GM21367 (cell line): Measurements from ENCODE around the gene PTGDR.

ENCODE experiments used
- ATAC-seq: cut with Tn5 transposase; IDR thresholded peaks from one replicate; pipeline ENCODE4 v1.9.1; 2021; ENCODE audit not compliant: unreplicated experiment

PTGDR gene

DNA sequence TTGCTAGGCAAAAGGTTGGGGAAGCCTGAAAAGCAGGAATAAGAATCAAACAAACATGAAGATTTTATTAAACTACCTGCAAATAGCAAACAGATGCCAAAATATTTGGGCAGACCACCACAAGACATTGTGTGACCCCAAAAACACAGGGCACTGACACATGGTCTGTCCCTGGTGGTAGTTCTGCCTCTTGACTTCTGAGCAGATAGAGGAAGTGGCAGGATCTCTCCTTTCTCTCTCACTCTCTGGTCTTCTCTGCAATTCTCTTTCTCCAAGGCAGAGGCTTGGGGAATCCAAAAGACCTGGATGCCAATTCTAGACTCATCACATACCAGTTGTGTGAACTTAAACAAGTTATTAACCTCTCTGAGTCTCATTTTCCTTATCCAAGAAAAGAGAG lies 4.3 kb upstream of the PTGDR start:
- no peak for ATAC-seq

DNA sequence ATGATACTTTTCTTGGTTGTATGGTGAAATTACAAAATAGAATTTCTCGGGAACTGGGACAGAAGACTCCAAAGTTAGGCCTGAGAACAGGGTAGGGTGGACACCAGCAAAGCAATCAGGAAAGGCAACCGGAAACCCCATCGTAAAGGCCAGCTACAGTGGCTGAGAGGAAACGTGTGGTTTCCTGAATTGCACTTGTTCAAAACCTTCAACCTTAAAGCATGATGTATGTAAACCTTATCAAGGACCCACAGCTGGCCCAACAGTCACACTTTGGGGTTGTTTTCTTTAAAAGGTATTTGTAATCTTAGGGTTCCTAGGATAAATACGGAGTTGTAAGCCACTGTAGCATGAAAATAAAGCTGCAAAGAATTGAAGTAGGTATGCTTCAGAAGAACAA lies 2.2 kb upstream of the PTGDR start:
- no peak for ATAC-seq

GRCh38 chr14:52266179-52266578 lies 1.3 kb upstream of the PTGDR start:
- ATAC-seq, result no peak

- ATAC-seq, result no peak
Measured at GRCh38 chr14:52266782-52267181, 716 bp upstream of the PTGDR start.

DNA sequence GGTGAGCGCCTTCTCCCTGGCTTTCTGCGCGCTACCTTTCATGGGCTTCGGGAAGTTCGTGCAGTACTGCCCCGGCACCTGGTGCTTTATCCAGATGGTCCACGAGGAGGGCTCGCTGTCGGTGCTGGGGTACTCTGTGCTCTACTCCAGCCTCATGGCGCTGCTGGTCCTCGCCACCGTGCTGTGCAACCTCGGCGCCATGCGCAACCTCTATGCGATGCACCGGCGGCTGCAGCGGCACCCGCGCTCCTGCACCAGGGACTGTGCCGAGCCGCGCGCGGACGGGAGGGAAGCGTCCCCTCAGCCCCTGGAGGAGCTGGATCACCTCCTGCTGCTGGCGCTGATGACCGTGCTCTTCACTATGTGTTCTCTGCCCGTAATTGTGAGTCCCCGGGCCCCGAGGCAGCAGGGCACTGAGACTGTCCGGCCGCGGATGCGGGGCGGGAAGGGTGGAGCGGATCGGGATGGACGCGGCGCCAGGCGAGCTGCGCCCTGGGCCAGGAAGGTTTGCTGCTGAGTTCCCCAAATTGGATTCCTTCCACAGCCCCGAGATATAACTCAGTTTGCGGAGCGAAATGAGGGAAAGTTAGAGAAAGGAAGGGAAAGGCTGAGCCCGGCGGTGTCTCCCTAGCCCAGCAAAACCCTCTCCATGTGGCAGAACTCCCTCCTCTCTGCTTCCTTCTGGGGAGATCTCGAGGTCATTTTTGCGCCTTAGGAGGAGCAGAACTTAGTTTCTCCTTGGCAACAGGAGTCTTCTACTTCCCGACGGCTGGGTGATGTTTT lies 972 bp downstream of the PTGDR start:
- no peak for ATAC-seq

GRCh38 chr14:52269100-52269499 lies 1.6 kb downstream of the PTGDR start:
- no peak for ATAC-seq

- no peak for ATAC-seq
Measured at GRCh38 chr14:52269982-52270381, 2.5 kb downstream of the PTGDR start.

GRCh38 chr14:52271538-52271937 lies 4.0 kb downstream of the PTGDR start:
- no peak for ATAC-seq

DNA sequence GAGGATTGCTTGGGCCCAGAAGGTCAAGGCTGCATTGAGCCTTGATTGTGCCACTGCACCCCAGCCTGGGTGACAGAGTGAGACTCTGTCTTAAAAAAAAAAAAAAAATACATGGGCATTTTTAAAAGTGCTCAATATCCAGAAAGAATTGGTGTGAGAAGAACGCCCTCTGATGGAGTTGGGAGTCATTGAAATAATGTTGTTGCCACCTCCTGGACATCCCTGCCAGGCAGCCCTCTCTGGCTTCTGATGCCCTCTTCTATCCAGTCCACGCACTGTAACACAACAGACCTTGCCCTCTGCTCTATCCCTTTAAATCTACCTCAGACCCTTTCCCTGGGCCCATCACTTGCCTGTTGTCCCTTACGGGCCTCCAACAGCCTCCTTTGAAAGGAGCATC lies 4.9 kb downstream of the PTGDR start:
- no peak for ATAC-seq

DNA sequence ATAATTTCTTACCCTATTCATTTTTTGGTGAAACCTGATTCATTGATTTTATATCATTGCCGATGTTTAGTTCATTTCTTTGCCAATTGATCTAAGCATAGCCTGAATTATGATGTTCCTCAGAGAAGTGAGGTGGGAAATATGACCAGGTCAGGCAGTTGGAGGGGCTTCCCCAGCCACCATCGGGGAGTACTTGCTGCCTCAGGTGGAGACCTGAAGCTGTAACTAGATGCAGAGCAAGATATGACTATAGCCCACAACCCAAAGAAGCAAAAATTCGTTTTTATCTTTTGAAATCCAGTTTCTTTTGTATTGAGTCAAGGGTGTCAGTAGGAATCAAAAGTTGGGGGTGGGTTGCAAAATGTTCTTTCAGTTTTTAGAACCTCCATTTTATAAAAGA lies 7.9 kb downstream of the PTGDR start:
- ATAC-seq, result no peak

GRCh38 chr14:52277552-52277951 lies 10.1 kb downstream of the PTGDR start:
- ATAC-seq, result no peak

DNA sequence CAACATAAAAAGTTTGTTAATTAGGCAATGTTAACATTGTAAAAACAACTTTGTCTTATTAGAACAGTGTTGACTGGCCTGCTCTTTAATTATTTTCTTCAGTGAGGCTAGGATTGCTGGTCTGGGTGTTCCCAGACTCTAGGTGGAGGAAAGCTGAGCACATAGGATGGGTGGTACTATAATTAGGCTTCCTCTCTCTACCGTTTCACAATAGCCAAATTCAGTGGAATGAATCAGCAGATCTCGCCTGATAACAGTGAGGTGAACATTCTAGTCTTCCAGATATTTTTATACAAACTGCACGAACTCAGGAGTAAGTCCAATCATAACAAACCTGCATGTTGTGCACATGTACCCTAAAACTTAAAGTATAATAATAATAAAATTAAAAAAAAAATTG lies 11.9 kb downstream of the PTGDR start:
- no peak for ATAC-seq

DNA sequence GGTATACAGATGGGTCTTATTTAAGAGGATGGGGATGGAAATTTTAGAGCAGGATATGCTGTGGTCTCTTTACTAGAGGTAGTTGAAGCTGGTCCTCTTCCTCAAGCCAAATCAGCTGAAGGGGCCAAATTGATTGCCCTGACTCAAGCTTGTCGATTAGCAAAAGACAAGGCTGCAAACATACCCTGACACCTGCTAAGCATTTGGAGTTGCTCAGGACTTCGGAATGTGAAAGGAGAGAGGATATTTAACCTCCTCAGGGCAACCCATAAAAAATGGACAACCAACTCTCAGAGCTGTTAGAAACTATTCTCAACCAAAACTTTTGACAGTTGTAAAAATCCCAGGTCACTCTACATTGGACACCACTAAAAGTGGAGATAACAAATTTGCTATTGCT lies 15.6 kb downstream of the PTGDR start:
- no peak for ATAC-seq

DNA sequence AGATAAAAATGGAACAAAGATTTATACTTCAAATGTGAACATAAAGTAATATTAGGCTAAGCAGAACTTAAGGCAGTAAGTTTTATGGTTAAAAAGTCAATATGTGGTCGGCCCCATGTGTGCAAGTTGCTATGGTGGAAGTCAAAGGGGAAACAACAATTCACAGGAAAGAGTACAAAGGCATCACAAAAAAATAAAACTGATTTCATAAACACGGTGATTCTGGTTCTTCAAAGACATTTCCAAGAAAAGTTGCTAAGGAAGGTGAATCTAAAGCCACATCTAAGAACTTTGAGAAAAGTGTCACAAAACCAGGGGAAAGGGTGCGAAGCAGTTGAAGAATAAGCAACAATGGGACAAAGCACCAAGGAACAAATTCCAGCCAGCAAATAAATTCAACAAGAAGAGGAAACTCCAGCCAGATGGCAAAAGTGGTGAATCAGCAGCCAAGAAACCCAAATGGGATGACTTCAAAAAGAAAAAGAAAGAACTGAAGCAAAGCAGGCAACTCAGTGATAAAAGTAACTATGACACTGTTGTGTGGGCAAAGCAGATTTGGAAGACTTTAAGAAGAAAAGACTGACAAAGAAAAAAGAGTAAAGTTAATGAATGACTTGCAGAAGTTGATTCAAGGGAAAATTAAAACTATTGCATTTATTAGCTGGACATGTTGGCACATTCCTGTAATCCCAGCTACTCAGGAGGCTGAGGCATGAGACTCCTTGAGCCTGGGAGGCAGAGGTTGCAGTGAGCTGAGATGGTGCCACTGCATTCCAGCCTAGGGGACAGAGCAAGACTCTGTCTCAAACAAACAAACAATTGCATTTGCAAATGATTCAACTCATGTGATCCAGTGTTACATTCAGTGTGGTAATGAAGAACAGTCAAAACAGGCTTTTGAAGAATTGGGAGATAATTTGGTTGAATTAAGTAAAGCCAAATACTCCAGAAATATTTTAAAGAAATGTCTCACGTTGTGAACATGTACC lies 19.5 kb downstream of the PTGDR start:
- no peak for ATAC-seq

DNA sequence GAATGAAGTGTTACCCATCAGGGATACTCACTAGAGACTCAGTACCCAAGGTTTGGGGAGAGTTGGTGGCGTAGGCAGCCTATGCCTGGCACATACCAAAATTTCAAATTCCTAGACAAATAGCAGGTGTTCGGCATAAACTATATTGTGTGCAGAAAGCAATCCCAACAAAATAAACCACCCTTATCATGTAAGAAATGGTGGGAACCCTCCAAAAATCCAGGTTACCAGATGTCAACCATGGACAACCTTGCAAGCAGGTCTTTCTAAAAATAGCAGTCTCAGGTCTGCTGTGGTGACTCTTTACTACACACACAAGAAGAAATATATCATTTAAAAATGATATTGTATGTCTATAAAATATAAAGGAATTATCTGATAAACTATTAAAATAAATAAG lies 28.9 kb downstream of the PTGDR start:
- ATAC-seq, result no peak

- ATAC-seq, result no peak
Measured at GRCh38 chr14:52298795-52299194, 31.3 kb downstream of the PTGDR start.

- ATAC-seq, result no peak
Measured at GRCh38 chr14:52299692-52300278, 32.3 kb downstream of the PTGDR start.

DNA sequence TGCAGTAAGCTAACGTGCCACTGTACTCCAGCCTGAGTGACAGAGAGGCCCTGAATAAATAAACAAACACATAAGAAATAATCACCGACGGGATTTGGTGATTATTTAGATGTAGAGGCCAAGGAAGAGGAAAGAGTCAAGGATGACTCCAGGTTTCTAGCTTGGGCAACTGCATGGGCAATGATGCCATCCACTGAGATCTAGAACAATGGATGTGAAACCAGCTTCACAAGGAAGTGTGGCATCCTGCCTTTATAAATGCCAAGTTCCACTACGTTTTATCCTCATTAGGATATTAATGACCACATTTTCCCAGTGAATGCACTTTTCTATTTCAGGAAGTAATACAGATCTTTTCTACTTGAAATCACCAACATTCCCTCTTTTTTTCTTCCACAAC lies 35.7 kb downstream of the PTGDR start:
- ATAC-seq, result no peak

DNA sequence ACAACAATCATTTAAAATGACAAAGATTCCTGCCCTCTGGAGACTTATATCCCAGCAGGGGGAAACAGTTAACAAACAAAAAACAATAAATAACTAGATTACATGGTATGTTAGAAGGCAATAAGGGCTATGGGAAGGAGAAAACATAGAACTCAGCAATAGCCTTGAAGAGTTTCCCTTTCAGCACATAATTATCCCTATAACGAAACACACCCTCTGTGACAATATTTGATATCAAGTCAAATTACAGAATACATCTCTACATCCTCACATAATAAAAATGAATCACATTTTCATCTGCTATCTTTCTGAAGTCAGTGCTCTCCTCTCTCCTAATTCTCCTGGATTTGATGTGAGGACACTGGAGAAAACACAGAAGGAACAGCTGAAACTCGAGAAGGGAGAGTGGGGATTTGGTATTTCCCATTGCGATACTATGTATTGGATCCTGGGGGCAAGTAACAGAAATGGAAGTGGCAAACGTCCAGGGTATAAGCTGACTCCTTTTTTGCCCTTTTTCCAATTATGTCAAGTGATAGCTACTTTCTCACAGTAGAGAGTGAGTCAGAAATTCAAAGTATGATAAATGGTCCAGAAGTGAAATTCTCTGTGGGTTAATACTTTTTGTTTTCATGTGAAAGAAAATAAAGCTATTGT lies 36.9 kb downstream of the PTGDR start:
- no peak for ATAC-seq

DNA sequence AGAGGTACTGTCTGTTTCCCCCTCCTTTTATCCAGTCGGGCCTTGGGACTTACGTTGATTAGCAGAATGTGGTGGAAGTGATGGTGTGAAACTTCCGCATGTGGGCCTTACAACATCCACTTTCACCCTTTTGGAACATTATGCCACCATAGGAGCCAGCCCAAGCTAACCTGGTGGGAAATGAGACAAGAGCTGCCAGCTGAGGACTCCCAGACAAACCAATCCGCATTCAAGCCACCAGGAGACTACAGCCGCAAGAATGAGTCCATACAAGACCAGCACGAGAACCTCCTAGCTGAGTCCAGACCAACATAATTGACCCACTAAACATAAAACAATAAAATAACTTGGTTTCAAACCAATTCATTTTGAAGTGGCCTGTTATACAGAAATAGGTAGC lies 37.5 kb downstream of the PTGDR start:
- ATAC-seq, result no peak

GRCh38 chr14:52307376-52307775 lies 39.9 kb downstream of the PTGDR start:
- ATAC-seq, result no peak
